Stimulated activated CD8-positive, alpha-beta memory T cell treated with anti-CD3 and anti-CD28 coated beads, Interleukin-15, amount 100 ng/mL, for 48 hours (primary cell): ENCODE results near the gene ST6GALNAC3.

ENCODE experiments used
- DNase-seq, 2 donors: peaks; one replicate each; pipeline ENCODE4 v3.0.0-alpha.2; 2020; ENCODE audit warnings: low read depth in 2 of 2

Gene ST6GALNAC3

DNA sequence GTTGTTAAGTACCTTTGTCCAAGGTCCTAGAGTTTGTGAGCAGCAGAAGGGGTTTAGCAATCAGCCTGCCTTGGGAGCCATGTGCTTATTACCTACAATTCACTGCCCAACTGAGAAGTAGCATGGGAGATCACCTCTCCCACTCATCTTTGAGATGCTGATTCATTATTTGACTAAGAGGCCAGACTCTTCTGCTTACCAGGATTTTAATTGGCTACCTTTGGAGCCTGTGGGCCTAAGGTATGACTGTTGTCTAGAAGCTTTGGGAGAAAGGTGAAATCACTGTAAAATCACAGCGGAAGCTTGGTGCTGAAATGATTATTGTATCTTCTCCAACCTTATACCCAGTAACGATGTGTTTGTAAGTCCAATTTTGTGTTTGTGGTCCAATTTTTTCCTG, 213.4 kb downstream of the ST6GALNAC3 start:
- no peak for DNase-seq

DNA sequence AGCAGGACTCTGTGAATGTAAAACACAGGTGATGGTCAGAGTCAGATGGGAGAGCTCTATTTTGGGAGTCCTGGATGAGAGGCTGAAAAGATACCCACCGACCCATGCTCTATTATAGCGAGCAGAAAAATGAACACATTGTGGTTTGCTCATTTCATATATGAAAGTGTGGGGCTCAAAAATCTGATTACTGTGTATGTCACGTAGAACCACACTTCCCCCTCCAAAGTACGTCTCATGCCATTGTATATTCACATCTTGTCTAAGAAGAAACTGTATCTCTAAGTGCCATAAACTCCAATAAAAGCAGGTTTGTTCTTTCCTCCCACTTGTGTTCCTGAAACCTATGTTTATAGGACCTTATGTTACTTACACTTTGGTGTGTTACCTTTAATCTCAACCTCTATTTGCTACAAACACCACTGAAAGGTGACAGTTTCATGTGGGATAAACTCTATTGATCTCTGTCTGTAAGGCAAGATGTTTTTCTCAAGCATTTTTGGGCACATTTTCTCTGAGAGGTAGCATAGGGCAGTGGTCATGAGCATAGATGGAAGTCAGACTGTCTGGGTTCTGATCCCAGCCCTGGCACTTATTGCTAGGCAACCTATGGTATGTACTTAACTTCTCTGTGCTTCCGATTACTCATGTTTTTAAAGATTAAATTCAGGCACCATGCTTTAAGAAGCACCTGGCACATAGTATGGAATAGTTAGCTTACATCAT, 214.4 kb downstream of the ST6GALNAC3 start:
- DNase-seq, result no peak

DNA sequence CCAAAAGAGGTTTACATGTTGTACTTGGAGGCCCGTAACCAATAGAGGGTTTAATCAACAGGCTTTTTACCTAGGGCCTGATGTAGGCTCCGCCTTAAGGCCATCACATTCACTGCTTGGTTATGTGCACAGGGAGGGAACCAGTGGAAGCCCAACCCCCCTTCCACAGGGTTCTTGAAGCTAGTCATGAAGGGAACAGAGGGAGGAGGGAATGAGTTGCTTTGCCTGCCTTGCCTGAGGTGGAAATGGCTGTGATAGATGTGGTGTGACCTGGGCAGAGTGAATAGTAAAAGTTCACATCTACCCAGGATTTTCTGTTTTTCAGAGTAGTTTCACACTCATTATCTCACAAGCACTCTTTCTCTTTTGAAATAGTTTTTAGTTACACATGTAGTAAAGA, 215.1 kb downstream of the ST6GALNAC3 start:
- no peak for DNase-seq

DNA sequence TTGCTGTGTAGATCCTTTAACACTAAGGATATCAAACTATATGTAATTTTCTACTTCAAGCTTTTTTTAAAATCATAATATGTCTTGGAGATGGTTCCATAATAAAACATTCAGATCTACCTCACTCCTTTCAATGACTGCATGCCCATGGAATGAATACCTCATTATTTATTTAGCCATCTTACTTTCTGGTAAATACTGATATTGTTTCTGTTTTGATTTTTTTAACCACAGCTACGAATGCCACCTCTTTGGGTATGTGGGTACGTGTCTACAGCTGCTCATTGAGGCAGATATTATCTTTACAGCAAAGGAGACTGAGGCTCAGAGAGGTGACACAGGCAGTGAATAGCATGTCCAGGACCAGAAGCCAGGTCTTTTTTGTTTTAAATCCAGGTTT, 215.7 kb downstream of the ST6GALNAC3 start:
- no peak for DNase-seq

DNA sequence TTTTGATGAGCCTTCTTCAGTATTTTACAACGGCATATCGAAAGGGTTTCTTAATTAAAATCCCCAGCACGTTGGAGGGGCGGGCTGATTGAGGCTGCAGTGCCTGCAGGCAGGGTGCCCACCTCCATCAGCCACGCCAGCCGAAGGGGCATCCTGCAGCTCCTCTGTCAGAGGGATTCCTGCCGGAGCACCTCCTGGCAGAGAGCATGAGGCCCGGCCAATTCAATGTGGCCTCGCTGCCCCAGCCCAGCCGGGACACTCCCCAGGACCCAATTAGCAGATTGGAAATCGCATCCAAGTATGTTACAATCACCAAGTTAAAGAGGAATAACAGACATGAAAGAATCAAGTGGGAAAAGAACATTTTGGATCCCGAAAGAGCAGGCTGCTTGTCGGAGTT, 216.6 kb downstream of the ST6GALNAC3 start:
- no peak for DNase-seq

DNA sequence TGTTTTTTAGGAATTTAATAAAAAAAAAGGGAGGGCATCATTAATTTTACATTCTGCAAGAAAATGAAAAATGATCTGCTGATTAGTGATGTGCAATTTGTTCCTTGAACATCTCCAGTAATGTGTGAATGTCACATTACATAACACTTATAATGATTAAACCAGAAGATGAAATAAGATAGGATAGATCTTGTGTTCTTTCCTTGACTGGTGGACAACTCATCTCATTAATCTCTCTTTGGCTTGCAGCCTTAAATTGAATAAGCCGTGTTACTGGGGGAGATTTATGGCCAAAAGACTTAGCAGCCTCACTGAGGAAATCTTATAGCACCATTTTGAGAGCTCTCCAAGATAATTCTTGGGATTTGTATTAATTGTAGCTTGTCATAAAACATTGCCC, 217.2 kb downstream of the ST6GALNAC3 start:
- no peak for DNase-seq

DNA sequence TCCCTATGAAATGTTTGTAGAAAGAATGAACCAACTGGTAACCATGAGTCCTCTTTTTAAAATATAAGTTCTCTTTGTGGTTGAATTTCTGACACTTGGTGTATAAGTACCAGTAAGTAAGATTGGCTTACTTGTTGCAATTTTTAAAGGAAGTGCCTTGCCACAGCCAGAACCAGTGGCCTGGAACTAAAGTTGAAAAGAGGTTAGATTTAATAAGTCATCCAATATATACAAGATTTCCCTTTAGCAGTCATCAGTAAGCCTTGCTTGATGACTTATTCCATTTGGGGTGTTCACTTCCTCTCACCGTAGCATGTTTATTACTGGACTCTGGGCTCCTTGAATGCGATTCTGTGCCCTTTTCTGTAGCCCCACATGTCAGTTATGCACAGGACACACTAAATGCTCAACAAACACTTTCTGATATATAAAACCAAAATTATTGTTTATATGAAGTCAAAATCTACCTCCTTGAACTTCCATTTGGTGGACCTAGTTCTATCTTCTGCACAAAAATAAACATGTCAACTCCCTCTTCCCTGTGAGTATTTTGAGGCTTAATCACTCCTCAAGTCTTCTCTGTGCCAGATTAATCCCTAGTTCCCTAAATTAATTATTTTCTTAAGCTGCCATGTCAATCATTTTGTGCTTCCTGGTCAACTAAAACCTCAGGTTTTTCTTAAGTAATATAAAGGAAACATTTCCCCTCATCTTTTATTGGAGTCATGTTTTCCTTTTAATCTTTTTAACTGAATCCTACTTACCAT, 218.1 kb downstream of the ST6GALNAC3 start:
- no peak for DNase-seq

DNA sequence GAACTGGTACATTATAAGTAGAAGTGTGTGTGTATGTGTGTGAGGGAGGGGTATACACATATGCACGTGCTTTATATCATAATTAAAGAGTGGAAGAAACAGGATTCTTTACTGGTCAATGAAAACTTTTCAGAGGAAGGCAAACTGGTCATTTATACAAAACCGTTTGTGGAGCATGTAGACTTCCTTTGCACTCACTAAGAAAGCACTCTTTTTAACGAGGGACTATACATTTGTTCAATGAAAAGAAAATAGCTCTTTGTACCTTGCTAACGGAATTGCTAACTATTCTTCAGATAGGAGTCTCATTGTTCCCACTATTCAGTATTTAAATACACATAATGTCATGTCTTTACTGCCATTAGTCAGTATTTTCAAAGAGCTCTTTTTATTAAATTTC, 219.3 kb downstream of the ST6GALNAC3 start:
- no peak for DNase-seq

DNA sequence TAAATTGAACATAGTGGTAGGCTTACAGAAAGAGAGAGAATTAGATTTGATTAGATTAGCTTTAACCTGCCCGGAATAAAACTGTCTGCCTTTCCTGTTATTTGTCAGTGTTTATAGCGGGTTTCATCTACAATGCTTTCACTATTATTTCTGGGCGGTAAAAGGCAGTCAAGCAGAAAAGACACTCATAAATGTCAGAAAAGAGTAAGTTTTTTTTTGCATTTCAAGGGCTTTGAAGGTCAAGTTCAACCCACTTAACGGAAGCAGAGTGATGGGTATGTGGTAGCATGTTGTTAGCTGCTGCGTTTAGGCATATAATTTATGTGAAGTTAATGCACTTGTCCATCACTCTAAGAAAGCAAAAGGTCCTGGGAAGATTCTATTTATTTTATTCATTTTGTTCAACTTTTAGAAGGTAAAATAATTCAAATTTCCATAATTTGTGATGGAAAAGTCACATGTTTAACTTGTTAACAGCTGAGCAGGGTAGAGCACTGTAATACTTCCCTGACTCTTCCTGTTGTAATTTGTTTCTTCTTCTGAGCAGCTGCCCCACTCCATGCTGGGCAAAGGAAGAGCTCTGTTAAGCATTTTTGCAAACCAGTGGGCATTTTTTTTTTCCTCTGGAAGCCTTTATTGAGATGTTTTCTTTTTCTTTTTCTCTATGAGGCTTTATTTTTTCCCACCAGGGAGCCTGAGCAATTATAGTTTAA, 220.1 kb downstream of the ST6GALNAC3 start:
- DNase-seq, result no peak

DNA sequence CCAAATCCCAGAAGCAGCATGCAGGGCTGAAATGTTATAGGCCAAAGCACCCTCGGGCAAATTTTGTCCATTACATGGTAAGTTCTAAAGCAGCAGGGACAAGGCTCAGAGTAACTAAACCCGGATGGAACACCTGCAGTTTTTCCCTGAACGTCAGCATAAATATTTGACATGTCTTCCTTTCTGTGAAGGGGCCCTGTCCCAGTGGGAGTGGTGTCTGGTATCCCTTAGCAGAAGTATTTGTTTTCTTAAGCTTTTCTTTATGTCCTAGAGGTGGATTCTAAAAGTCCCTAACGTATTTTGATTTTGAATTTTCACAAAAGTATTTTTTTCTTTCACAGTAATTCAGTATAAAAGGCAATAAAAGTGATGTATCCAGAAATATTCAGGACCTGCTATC, 223.9 kb downstream of the ST6GALNAC3 start:
- DNase-seq, result no peak

DNA sequence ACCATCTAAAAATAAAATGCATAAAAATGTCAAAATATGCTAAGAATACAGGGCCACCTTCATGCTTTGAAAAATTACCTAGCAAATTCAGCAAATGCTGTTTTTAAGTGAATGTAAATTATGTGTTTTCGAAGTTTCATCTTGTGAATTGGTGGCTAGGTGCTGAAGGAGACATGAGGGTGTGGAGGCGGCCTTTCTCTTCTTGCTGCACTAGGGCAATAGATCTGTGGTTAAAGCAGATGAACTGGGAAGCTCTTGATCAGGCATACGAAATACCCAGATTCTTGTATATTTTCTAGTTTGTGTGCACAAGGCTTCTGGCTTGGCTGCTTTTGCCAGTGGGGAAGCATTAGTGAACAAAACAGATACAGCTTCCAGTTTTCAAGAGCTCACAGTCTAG, 224.5 kb downstream of the ST6GALNAC3 start:
- DNase-seq, result no peak

DNA sequence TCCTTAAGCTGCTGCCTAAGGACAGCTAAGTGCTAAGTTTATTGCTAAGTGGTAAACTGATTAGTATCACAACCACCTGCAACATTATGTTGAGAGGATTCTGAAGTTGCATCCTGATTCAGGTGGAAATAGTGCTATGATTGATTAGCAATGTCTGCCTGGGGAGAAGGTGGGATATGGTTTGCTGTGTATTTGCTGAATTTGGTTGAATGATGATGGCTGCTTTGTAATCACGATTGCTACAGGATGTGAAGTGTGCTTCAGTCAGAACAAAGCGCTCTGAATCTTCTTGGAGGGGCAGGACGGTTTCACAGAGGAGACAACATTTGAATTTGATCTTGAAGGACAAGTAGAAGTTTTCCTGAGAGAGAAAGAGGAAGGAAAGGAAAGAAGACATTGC, 226.0 kb downstream of the ST6GALNAC3 start:
- DNase-seq, result no peak

DNA sequence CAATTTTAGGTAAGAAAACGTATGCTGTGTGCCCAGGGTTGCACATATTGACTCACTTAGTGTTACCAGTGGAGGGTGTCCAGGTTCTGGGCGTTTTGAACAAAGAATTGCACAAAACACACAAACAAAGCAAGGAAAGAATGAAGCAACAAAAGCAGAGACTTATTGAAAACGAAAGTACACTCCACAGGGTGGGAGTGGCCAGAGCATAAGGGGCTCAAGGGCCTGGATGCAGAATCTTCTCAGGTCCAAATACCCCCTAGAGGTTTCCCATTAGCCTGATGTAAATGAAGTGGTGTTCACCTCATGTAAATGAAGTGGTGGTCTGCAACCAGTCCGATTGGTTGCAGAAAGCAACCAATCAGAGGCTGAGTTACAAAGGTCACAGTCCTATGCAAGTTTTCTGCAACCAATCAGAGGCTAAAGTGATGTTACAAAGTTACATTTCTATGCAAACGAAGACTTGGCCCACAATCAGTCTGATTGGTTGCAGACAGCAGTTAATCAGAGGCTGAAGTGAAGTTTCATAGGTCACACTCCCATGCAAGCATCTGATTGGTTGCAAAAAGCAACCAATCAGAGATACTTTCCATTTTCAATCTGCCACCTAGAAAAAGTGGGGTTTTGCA, 228.3 kb downstream of the ST6GALNAC3 start:
- no peak for DNase-seq

DNA sequence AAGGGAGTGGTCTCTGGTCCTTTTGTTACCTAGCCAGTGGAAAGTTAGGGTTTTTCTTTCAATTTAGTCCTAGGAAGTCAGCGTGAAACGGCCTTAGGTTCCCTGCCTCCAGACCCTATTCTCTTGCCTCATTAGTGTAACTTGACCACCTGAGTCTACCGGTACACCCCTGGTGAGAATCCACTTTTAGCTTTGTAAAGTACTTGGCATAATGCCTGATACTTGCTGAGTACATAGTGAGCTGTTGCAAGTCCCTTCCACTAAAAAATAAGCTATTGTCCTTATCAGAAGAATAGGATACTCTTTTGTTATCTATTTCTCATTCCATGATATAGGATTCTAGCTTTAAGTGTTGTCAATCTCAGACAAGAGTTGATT, 228.8 kb downstream of the ST6GALNAC3 start:
- no peak for DNase-seq

DNA sequence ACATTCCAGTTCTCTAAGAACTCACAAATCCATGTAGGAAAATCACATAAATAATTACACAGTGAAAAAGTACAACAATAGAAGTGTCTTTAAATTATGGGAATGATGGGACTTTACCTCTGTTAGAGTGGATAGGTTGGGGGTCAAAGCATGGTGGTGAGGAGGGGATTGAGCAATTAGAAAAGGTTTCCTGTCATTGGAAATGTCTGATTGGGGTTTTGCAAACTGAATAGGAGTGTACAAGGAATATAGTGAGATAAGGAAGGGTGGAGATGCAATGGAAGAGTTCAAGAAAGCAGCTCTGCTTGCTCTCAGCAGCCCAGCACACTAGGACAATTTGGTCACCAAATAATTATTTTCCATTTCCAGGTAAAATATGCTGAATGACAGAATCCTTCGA, 238.8 kb downstream of the ST6GALNAC3 start:
- no peak for DNase-seq

DNA sequence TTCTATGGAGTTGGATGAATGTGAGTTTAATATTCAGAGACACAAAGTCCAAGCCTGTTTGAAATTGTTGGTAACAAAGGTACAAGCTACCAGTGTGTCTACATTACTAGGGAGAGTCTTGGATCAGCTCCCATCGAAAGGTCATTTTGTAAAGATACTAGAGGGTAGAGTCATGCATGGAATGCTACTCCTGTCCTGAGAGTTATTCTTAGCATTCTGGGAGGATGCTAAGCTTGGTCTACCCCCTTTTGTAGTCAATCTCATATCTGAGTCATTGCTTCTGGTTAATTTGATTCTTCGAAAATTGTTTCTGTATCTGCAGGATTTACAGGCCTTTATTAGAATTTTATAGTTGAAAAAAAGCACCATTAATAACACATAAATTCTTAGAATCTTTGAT, 240.2 kb downstream of the ST6GALNAC3 start:
- DNase-seq, result no peak

DNA sequence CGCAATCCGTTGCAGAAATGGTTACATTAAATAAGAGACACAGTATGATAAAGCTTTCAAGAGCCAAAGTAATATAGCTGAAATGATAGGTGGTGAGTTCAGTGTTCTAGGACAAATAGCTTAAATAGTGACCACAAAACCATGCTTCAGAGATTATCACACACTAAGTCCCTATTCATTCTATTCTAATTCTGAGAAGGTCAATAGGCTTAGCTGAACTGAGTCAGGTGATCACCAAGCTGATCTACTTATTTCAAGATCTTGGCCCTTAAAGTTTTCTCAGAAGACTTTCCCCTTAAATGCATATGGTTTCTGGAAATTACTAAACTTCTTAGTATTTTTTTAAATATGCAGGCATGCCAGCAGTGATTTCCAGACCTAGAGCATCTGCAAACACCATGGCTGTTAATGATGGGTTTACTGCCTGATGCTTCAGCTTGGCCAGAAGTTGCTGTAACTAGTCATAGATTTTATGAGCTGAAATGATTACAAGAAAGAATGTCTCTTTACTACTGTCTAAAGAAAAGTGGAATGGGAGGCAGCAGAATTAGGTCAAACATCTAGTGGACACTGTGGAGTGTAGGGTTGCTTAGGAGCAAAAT, 242.9 kb downstream of the ST6GALNAC3 start:
- no peak for DNase-seq

DNA sequence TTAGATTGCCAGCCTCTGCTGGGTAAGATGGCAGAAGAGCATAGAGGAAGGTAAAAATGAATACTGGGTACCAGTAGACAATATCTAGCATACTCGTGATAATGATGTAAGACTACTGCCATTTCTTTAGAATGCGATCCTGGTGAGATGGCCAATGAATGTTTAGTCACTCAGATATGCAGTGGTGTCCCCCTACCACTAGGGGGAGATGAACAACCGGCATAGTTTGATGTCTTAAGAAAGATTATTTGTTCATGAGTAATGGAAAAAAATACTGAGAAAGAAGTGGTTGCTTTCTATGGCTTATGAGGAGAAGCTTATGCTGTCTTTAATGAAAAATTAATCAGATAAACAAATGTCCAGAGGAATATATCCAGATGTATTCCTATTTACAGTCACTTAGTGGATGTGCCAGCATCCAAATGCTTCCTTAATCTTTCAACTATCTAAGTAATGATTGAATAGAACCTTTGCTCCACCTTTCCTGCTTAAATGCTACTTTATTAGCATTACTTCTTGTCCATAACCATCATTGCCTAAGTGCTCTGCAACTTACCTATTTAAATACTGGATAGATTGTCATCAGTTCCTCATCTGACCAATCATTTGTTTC, 256.6 kb downstream of the ST6GALNAC3 start:
- DNase-seq, result peak in 1 of 2 donors; percentile 1

DNA sequence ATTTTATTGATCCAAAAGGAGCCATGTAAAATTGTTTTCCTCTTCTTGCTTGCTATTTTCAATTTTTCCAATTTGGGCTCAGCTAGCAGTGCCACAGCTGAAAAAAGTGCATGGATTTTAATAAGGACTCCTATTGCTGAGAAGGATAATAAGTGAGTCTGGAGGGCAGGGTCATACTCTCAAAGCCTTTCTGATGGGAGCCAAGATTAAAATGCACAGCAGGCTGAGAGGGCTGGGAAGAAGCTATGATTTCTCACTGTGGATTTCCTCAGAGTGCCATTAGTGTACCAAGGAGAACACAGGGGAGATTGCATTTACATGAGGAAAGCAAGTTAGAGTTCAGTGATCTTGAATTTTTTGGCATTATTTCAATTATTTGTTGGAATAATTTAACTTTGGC, 261.3 kb downstream of the ST6GALNAC3 start:
- no peak for DNase-seq

DNA sequence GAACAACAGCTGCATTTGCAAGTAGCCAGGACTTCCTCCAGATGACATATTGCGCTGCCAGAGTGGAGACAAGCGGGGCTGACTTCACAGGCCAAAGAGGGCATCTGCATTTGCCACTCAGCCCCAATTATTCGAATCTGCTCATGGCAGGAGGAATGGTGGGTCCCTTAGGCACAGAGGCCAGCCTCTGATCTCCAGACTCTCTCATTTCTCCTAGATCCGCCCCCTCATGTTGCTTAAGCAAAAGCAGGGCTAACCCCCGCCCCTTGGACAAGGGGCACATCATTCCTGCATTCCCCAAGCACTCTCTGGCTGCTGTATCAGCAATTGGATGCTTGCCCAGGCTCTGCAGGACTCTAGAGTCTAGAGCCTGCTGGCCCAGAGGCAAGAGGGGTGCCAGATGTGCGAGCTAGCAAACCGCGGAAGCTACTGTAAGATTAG, 262.4 kb downstream of the ST6GALNAC3 start:
- no peak for DNase-seq

DNA sequence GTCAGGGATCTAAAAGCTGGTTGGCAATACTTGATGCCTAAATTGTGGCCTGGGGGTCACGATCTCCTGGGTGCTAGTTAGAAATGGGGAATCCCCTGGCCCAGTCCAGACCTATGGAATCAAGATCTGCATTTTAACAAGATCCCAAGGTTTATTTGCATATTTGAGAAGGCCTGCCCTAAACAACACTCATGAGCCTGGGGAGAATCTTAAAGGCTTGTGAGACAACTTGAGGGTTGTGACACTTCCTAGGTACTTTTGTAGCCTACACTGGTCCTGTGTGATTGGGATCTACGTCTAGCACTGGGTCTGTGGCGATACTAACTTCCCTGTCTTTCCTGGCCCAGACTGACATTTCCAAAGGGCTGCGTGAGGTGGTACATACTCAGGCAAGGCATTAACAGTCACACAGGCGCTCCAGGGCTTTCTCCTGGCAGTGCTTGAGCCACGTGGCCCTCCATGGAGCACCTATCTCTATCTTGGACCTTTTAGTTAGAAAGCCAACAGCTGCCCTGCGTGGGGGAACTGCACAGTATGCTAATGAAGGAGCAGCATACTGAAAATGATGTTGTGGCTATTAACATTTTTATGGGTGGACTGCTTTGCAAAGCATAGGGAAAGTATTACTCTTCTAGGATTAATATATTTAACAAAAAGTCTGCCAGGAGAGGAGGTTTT, 263.1 kb downstream of the ST6GALNAC3 start:
- DNase-seq, result no peak
